Fibroblast of pulmonary artery (primary cell): ENCODE results near the gene GUK1.

Source experiments
- DNase-seq: peaks from one replicate; pipeline ENCODE4 v3.0.0-alpha.2; 2010; ENCODE audit warnings: low read depth
- H3K4me3 ChIP-seq: replicated peaks from 2 replicates; pipeline ENCODE4 v1.5.1; 2011; ENCODE audit warnings: low read depth, mild to moderate bottlenecking, control low read depth, low read length, moderate library complexity
- CTCF ChIP-seq: IDR thresholded peaks from 2 replicates; pipeline ENCODE4 v1.5.1; 2011; ENCODE audit warnings: mild to moderate bottlenecking, control low read depth, low read length, inconsistent platforms; ENCODE audit errors: missing control alignments

GUK1 gene

GRCh38 chr1:228190182-228190581 lies 50.1 kb downstream of the GUK1 start:
- no peak for DNase-seq
- H3K4me3 ChIP-seq, result no peak overlapping the region
- TF ChIP-seq CTCF, result no peak

DNA sequence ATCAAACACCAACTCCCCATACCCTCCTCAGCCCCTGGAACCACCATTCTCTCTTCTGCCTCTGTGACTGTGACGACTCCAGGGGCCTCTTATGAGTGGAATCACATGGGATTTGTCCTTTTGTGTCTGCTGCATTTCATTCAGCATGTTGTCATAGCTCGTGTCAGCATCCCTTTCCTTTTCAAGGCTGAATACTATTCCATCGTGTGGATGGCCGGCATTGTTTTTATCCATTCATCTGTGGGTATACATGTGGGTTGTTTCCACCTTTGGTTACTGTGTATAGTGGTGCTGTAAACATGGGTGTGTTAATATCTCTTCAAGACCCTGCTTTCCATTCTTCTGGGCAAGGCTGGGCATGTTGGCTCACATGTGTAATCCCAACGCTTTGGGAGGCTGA lies 50.7 kb downstream of the GUK1 start:
- no peak for TF ChIP-seq CTCF
- H3K4me3 ChIP-seq, result no peak overlapping the region
- DNase-seq, result no peak

- TF ChIP-seq CTCF, result no peak
Measured at GRCh38 chr1:228194436-228194835, 54.4 kb downstream of the GUK1 start.

GRCh38 chr1:228194921-228195812 lies 55.1 kb downstream of the GUK1 start:
- TF ChIP-seq CTCF, result no peak

More at GRCh38 chr1:228194436-228194835, 54.4 kb downstream of the GUK1 start:
- no peak for DNase-seq
- H3K4me3 ChIP-seq, result no peak overlapping the region

DNA sequence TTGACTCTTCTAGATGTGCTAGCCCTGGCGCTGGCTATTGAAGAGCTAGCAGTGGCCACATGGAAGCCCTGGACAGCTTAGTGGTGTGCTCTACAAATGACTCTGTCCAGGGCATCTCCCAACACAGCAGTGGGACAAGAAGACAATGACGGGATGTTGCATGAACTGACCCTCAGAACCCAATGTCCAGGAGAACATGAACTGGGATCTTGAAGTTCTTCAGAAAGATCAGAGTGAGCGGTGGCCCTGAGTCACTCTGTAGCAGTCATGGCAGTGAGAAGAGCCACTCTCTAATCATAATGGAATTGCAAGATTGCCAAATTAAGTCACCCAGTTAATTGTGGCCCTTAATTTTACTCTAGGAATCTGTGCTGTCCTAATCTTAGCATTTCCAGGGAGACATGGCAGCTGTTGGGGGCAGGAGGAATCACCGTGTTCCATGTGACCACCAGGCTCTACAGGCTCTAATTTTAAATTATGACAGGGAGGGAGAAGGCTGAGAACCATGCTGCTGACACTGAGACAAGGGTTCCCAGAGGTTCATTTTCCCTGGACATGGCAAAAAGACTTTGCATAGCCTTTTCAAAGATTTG lies 57.6 kb downstream of the GUK1 start:
- TF ChIP-seq CTCF, result no peak
- DNase-seq, result no peak
- H3K4me3 ChIP-seq, result no peak overlapping the region

More at GRCh38 chr1:228194921-228195812, 55.1 kb downstream of the GUK1 start:
- no peak overlapping the region for H3K4me3 ChIP-seq
- no peak for DNase-seq
